GM08714 (cell line): ENCODE measurements around the gene DPM2.

ENCODE experiments used
- H3K4me3 ChIP-seq: fragments of 200-500 bp; sonication (Bioruptor generic); 2 replicates; pipeline ENCODE4 v1.5.1; 2014; ENCODE audit warnings: mild to moderate bottlenecking, low read length, inconsistent platforms
- ZNF274 ChIP-seq: IDR thresholded peaks from 2 replicates; pipeline ENCODE4 v1.6.1; 2012; ENCODE audit warnings: mild to moderate bottlenecking, low read depth, low read length

DPM2 gene

GRCh38 chr9:127977009-127977883 is 39.6 kb upstream of the DPM2 start:
- TF ChIP-seq ZNF274 = no peak
- H3K4me3 ChIP-seq = no peak overlapping the region; the same call in 1 of the 2 replicates

- no peak overlapping the region for H3K4me3 ChIP-seq
- no peak for TF ChIP-seq ZNF274
These were observed 38.8 kb upstream of the DPM2 start for GRCh38 chr9:127976498-127976897.

- no peak overlapping the region for H3K4me3 ChIP-seq
- TF ChIP-seq ZNF274 = no peak
These were observed 38.0 kb upstream of the DPM2 start for GRCh38 chr9:127975376-127976315.

- no peak overlapping the region for H3K4me3 ChIP-seq
- TF ChIP-seq ZNF274 = no peak
These were observed 37.2 kb upstream of the DPM2 start for GRCh38 chr9:127974769-127975261.

GRCh38 chr9:127974001-127974768 is 36.5 kb upstream of the DPM2 start:
- TF ChIP-seq ZNF274 = no peak
- no peak overlapping the region for H3K4me3 ChIP-seq

- TF ChIP-seq ZNF274 = no peak
- no peak overlapping the region for H3K4me3 ChIP-seq
These were observed 35.7 kb upstream of the DPM2 start for GRCh38 chr9:127973169-127974000.

GRCh38 chr9:127972236-127972871 is 34.7 kb upstream of the DPM2 start:
- H3K4me3 ChIP-seq = no peak overlapping the region
- no peak for TF ChIP-seq ZNF274

- no peak overlapping the region for H3K4me3 ChIP-seq
- TF ChIP-seq ZNF274 = no peak
These were observed 33.9 kb upstream of the DPM2 start for GRCh38 chr9:127971357-127972235.

- no peak for TF ChIP-seq ZNF274
- no peak overlapping the region for H3K4me3 ChIP-seq
These were observed 33.0 kb upstream of the DPM2 start for GRCh38 chr9:127970401-127971313.

GRCh38 chr9:127968700-127969383 is 31.2 kb upstream of the DPM2 start:
- H3K4me3 ChIP-seq = no peak overlapping the region
- no peak for TF ChIP-seq ZNF274

GRCh38 chr9:127968042-127968441 is 30.4 kb upstream of the DPM2 start:
- H3K4me3 ChIP-seq = no peak overlapping the region
- no peak for TF ChIP-seq ZNF274
